SJSA1 (cell line): ENCODE measurements around the gene PHKB. TPM values are rescaled to one million over a fixed set of nuclear protein-coding genes. Genes with fewer than 3 reads are reported as not detected.
"Not testable (repeated sequence)": the region's sequence is repeated elsewhere in the genome, so short reads cannot be mapped to it uniquely, and the experiment has no call there.

Experiments used
- DNase-seq, 2 experiments: peaks; one replicate each; pipeline ENCODE4 v3.0.0-alpha.2; 2015 to 2020; ENCODE audit warnings: low spot score in 2 of 2, low read depth in 1 of 2
- H3K27ac ChIP-seq: fragments of 250-450 bp; sonication (Bioruptor Pico); 2 replicates; pipeline ENCODE4 v1.5.1; 2020; ENCODE audit warnings: mild to moderate bottlenecking, moderate library complexity
- H3K27me3 ChIP-seq: fragments of 250-450 bp; sonication (Bioruptor Pico); replicated peaks from 2 replicates; pipeline ENCODE4 v1.5.1; 2020; ENCODE audit warnings: mild to moderate bottlenecking, moderate library complexity
- H3K36me3 ChIP-seq: fragments of 250-450 bp; sonication (Bioruptor Pico); 2 replicates; pipeline ENCODE4 v1.5.1; 2020; ENCODE audit warnings: mild to moderate bottlenecking
- H3K4me1 ChIP-seq: fragments of 250-450 bp; sonication (Bioruptor Pico); replicated peaks from 2 replicates; pipeline ENCODE4 v1.6.1; 2021; ENCODE audit warnings: mild to moderate bottlenecking
- H3K4me3 ChIP-seq: fragments of 250-450 bp; sonication (Bioruptor Pico); 2 replicates; pipeline ENCODE4 v1.5.1; 2020; ENCODE audit warnings: mild to moderate bottlenecking
- H3K9me3 ChIP-seq: fragments of 250-450 bp; sonication (Bioruptor Pico); replicated peaks from 2 replicates; pipeline ENCODE4 v1.5.1; 2020; ENCODE audit warnings: mild to moderate bottlenecking
- total RNA-seq: library from RNA; depleted of rRNA; stranded (reverse); fragments of >200 nt; shearing (Covaris generic); gene quantifications from 2 replicates; pipeline ENCODE4 v1.2.3, GENCODE V29; 2014

PHKB gene
- total RNA-seq, 1 experiment from 2014 or later: 43.1 TPM

- no peak for DNase-seq
- Histone ChIP-seq H3K27me3 (no peaks in the 10 kb centered on the region), H3K9me3 (no peaks in the 10 kb centered on the region), H3K4me3 (peak overlapping the region; percentile 75), H3K27ac (peak overlapping the region; percentile 99), H3K4me1 (peaks cover 25% of the 10 kb centered on the region), H3K36me3 (peaks cover 29% of the 10 kb centered on the region)
Observed at GRCh38 chr16:47460359-47460710, 796 bp upstream of the PHKB start.

DNA sequence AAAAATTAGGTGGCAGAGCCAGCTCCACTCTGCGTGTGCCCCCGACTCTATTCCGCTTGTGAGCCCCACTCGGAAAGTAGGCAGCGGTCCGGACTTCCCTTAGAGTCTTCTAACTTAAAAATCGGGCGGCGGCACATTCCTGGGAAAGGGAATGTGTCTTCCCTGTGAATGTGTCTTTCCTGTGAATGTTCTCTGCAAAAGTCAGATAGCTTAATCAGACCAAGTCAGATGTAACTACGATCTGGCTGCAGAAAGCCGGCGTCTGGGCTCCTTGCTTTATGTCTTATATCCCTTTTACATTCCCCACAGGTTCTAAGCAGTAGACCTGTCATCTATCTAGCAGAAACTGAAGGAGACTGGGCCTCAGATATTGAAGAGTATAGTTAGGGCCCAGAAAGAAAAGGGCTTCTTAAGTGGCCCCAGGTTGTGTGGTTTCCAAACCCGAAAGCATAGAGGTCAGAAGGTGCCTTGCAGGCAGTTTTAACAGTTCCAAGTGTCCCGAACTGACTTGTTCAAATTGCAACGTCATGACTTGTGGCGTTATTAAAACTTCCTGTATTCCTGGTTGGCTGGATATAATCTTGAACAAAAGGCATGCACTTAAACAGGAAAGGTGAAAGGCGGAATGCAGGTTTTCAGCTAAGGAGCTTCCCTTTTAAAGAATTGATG is 601 bp downstream of the PHKB start:
- Histone ChIP-seq H3K27ac (peak overlapping the region; percentile 99), H3K27me3 (no peaks in the 10 kb centered on the region), H3K36me3 (peaks cover 29% of the 10 kb centered on the region), H3K9me3 (no peaks in the 10 kb centered on the region), H3K4me1 (peaks cover 25% of the 10 kb centered on the region), H3K4me3 (peak overlapping the region; percentile 75)
- peak in 1 of 2 experiments; percentile 59 for DNase-seq

GRCh38 chr16:47463771-47464624 is 2.9 kb downstream of the PHKB start:
- H3K36me3 ChIP-seq: peaks cover 12% of the 10 kb centered on the region
- peaks cover 25% of the 10 kb centered on the region for H3K4me1 ChIP-seq
- H3K27ac ChIP-seq: no peak overlapping the region
- no peaks in the 10 kb centered on the region for H3K27me3 ChIP-seq
- no peaks in the 10 kb centered on the region for H3K9me3 ChIP-seq
- H3K4me3 ChIP-seq: no peak overlapping the region
- DNase-seq: no peak

- Histone ChIP-seq H3K4me3 (no peak overlapping the region), H3K36me3 (no peaks in the 10 kb centered on the region; the same call in 1 of the 2 replicates), H3K27ac (no peak overlapping the region), H3K4me1 (peaks cover 20% of the 10 kb centered on the region), H3K9me3 (no peaks in the 10 kb centered on the region), H3K27me3 (no peaks in the 10 kb centered on the region)
- no peak for DNase-seq
Observed at GRCh38 chr16:47465919-47466630, 4.9 kb downstream of the PHKB start.

GRCh38 chr16:47467501-47467900 is 6.4 kb downstream of the PHKB start:
- Histone ChIP-seq H3K4me1 (peaks cover 16% of the 10 kb centered on the region), H3K27ac (no peak overlapping the region), H3K4me3 (no peak overlapping the region), H3K9me3 (no peaks in the 10 kb centered on the region), H3K36me3 (no peaks in the 10 kb centered on the region), H3K27me3 (no peaks in the 10 kb centered on the region)
- DNase-seq: no peak

DNA sequence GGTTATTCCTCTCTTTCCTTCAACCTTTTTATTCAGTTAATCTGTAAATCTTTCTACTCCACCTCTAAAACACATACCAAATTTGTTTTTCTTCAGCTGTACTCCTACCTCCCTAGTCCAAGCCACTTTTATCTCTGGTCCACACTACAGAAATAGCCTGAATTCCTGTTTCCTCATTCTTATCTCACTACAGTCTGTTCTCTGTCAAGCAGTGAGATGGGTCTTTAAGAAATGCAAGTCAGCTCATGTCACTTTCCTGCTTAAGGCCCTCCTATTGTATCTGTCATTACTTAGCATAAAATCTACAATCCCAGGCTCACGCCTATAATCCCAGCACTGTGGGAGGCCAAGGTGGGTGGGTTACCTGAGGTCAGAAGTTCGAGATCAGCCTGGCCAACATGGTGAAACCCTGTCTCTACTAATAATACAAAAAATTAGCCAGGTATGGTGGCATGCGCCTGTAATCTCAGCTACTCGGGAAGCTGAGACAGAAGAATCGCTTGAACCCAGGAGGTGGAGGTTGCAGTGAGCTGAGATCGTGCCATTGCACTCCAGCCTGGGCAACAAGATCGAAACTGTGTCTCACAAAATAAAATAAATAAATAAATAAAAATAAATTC is 7.0 kb downstream of the PHKB start:
- H3K4me1 ChIP-seq: peaks cover 16% of the 10 kb centered on the region
- not testable (repeated sequence) for H3K27me3 ChIP-seq, H3K27ac ChIP-seq, H3K36me3 ChIP-seq, H3K4me3 ChIP-seq, H3K9me3 ChIP-seq, DNase-seq

GRCh38 chr16:47469227-47469626 is 8.1 kb downstream of the PHKB start:
- DNase-seq: no peak
- Histone ChIP-seq H3K4me1 (peaks cover 10% of the 10 kb centered on the region), H3K27me3 (no peaks in the 10 kb centered on the region), H3K9me3 (no peaks in the 10 kb centered on the region), H3K36me3 (no peaks in the 10 kb centered on the region), H3K4me3 (no peak overlapping the region), H3K27ac (no peak overlapping the region)

GRCh38 chr16:47470211-47470610 is 9.1 kb downstream of the PHKB start:
- no peak for DNase-seq
- Histone ChIP-seq H3K4me3 (no peak overlapping the region), H3K27me3 (no peaks in the 10 kb centered on the region), H3K9me3 (no peaks in the 10 kb centered on the region), H3K36me3 (no peaks in the 10 kb centered on the region), H3K27ac (no peak overlapping the region), H3K4me1 (peaks cover 6% of the 10 kb centered on the region; the same call in 1 of the 2 replicates)

GRCh38 chr16:47470810-47471209 is 9.7 kb downstream of the PHKB start:
- H3K4me3 ChIP-seq: no peak overlapping the region
- no peaks in the 10 kb centered on the region for H3K36me3 ChIP-seq
- no peaks in the 10 kb centered on the region for H3K27me3 ChIP-seq
- peaks cover 8% of the 10 kb centered on the region; the same call in 1 of the 2 replicates for H3K4me1 ChIP-seq
- no peak overlapping the region for H3K27ac ChIP-seq
- no peak for DNase-seq
- H3K9me3 ChIP-seq: no peaks in the 10 kb centered on the region

- DNase-seq, H3K9me3 ChIP-seq, H3K4me3 ChIP-seq: not testable (repeated sequence)
Observed at GRCh38 chr16:47473004-47473403, 11.9 kb downstream of the PHKB start.

GRCh38 chr16:47473792-47474191 is 12.7 kb downstream of the PHKB start:
- Histone ChIP-seq H3K9me3 (no peaks in the 10 kb centered on the region), H3K4me3 (no peak overlapping the region), H3K27me3 (no peaks in the 10 kb centered on the region), H3K27ac (no peak overlapping the region), H3K36me3 (no peaks in the 10 kb centered on the region), H3K4me1 (peaks cover 10% of the 10 kb centered on the region; the same call in 1 of the 2 replicates)
- DNase-seq: no peak

More at GRCh38 chr16:47473004-47473403, 11.9 kb downstream of the PHKB start:
- not testable (repeated sequence) for H3K36me3 ChIP-seq, H3K27me3 ChIP-seq, H3K4me1 ChIP-seq, H3K27ac ChIP-seq

- Histone ChIP-seq H3K9me3 (no peaks in the 10 kb centered on the region), H3K27ac (no peak overlapping the region), H3K36me3 (no peaks in the 10 kb centered on the region), H3K4me1 (peaks cover 6% of the 10 kb centered on the region; the same call in 1 of the 2 replicates), H3K4me3 (no peak overlapping the region), H3K27me3 (no peaks in the 10 kb centered on the region)
- no peak for DNase-seq
Observed at GRCh38 chr16:47475786-47476185, 14.7 kb downstream of the PHKB start.

GRCh38 chr16:47476654-47477345 is 15.7 kb downstream of the PHKB start:
- H3K36me3 ChIP-seq: no peaks in the 10 kb centered on the region; the same call in 1 of the 2 replicates

More at GRCh38 chr16:47476654-47477345, 15.7 kb downstream of the PHKB start:
- Histone ChIP-seq H3K9me3 (no peaks in the 10 kb centered on the region), H3K4me1 (0 out of 2 replicates have a peak, but pooled peaks cover 4% of the 10 kb centered on the region), H3K4me3 (no peak overlapping the region), H3K27ac (no peak overlapping the region), H3K27me3 (no peaks in the 10 kb centered on the region)
- no peak for DNase-seq
